ENCODE data around the gene OSCP1.

- TF ChIP-seq ZBTB33 (IDR thresholded peaks at IDR 0.05; ENCODE audit: borderline replicate concordance, low read depth) (no peak), EZH2phosphoT487 (IDR thresholded peaks at IDR 0.05; ENCODE audit: borderline replicate concordance, low read depth) (no peak), CTCF (IDR thresholded peaks at IDR 0.05) (no peak)
Measured at GRCh38 chr1:36482724-36483388, 32.6 kb upstream of the OSCP1 start, which contains the start of gene CSF3R.

All from SK-N-SH (cell line).